Ectodermal cell (in vitro differentiated cells): ENCODE data around the gene OBP2B.
A peak's percentile ranks its signal among the peaks of the same experiment; 100 is the strongest.
"Not testable (repeated sequence)": the region's sequence is repeated elsewhere in the genome, so short reads cannot be mapped to it uniquely, and the experiment has no call there.

Experiments used
- H3K27ac ChIP-seq: 2 replicates; pipeline ENCODE4 v1.7.0; 2013; ENCODE audit warnings: mild to moderate bottlenecking, low read depth, low read length; ENCODE audit not compliant: insufficient read depth, poor library complexity, severe bottlenecking
- H3K27me3 ChIP-seq: 2 replicates; pipeline ENCODE4 v1.7.0; 2013; ENCODE audit warnings: mild to moderate bottlenecking, low read length; ENCODE audit not compliant: insufficient read depth, control insufficient read depth, poor library complexity, severe bottlenecking
- H3K36me3 ChIP-seq: one replicate; pipeline ENCODE4 v1.7.0; 2013; ENCODE audit warnings: low read length; ENCODE audit not compliant: control insufficient read depth, insufficient read depth
- H3K4me1 ChIP-seq: one replicate; pipeline ENCODE4 v1.7.0; 2013; ENCODE audit warnings: low read length; ENCODE audit not compliant: control insufficient read depth, insufficient read depth
- H3K4me3 ChIP-seq: 2 replicates; pipeline ENCODE4 v1.7.0; 2013; ENCODE audit warnings: low read depth, low read length, control low read depth; ENCODE audit not compliant: insufficient read depth
- H3K9me3 ChIP-seq: 2 replicates; pipeline ENCODE4 v1.7.0; 2013; ENCODE audit warnings: mild to moderate bottlenecking, low read length, moderate library complexity; ENCODE audit not compliant: control insufficient read depth
- WGBS, 2 experiments: methylation state at CpG; one replicate each; pipeline ENCODE4 v1.1.7; 2013; ENCODE audit warnings: missing lambda C conversion rate in 2 of 2; 5-methylcytosine and 5-hydroxymethylcytosine counted together

Gene OBP2B

DNA sequence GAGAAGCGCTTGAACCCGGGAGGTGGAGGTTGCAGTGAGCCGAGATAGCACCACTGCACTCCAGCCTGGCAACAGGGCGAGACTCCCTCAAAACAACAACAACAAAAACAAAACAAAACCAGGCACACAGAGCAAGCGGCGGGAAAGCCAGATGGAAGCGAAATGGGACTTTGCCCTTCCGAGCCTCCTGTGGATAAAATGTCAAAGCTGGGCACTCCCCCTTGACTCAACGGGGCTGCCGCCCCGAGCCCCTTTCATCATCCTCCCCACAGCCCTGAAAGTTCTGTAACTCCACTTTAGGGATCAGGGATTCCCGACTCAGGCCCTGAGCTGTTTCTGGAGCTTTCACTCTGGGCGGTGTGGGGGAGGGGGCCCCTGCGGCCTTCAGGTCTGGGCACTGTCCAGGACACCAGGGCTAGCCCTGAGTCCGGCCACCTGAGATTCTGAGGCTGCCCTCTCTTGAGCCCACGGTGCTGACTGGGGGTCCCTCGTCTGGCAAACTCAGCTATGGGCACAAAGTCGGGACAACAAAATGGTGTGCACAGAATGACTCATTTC is 30.6 kb upstream of the OBP2B start:
- H3K36me3 ChIP-seq: no peaks in the 10 kb centered on the region
- H3K4me3 ChIP-seq: no peak overlapping the region
- no peak overlapping the region for H3K27ac ChIP-seq
- 86 to 87% methylated on average over 18 of the region's 18 CpGs for WGBS, 2 experiments
- no peaks in the 10 kb centered on the region for H3K9me3 ChIP-seq
- H3K27me3 ChIP-seq: peaks cover 21% of the 10 kb centered on the region
- H3K4me1 ChIP-seq: peaks cover 4% of the 10 kb centered on the region

GRCh38 chr9:133238851-133239532 is 29.9 kb upstream of the OBP2B start:
- Histone ChIP-seq H3K9me3 (no peaks in the 10 kb centered on the region), H3K4me1 (peaks cover 4% of the 10 kb centered on the region), H3K4me3 (peak overlapping the region; percentile 32), H3K27ac (peak overlapping the region; percentile 16), H3K27me3 (peaks cover 21% of the 10 kb centered on the region), H3K36me3 (no peaks in the 10 kb centered on the region)
- WGBS, 2 experiments: 13 to 14% methylated on average over 26 of the region's 26 CpGs

DNA sequence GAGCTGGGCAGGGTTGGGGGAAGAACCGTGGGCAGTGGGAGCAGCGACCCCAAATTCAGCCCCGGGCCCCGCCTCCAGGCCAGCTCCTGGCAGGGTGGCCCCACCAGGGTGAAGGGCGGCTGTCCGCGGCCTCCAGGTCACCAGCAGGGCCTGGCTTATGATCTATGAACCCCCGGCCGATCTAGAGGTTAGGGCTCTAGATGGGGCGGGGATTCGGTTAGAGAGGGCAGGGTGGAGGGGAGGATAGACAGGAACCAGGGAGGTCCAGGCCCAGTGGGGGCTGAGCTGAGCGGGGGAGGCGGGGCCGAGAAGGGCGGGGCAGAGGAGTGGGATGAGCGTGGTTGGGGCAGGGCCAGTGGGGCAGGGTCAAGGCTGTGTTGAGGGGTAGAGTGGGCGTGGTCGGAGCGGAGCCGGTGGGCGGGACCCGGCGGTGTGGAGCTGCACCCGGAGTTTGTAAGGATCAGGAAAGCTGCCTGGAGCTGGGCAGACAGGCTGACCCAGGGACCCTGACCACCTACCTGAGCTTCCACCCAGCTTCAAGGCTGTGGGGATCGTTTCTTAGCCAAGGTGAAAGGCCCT is 29.3 kb upstream of the OBP2B start:
- H3K4me1 ChIP-seq: peaks cover 4% of the 10 kb centered on the region
- H3K9me3 ChIP-seq: no peaks in the 10 kb centered on the region
- H3K4me3 ChIP-seq: peak overlapping the region; percentile 32
- H3K36me3 ChIP-seq: no peaks in the 10 kb centered on the region
- no peak overlapping the region for H3K27ac ChIP-seq
- WGBS, 2 experiments: 9 to 10% methylated on average over 25 of the region's 25 CpGs
- peaks cover 17% of the 10 kb centered on the region for H3K27me3 ChIP-seq

- 83% methylated on average over 16 to 17 of the region's 17 CpGs for WGBS, 2 experiments
- Histone ChIP-seq H3K27ac (no peak overlapping the region), H3K4me3 (no peak overlapping the region), H3K9me3 (no peaks in the 10 kb centered on the region), H3K36me3 (no peaks in the 10 kb centered on the region), H3K4me1 (peaks cover 4% of the 10 kb centered on the region), H3K27me3 (peaks cover 17% of the 10 kb centered on the region)
These were observed 28.1 kb upstream of the OBP2B start for GRCh38 chr9:133237035-133237731.

DNA sequence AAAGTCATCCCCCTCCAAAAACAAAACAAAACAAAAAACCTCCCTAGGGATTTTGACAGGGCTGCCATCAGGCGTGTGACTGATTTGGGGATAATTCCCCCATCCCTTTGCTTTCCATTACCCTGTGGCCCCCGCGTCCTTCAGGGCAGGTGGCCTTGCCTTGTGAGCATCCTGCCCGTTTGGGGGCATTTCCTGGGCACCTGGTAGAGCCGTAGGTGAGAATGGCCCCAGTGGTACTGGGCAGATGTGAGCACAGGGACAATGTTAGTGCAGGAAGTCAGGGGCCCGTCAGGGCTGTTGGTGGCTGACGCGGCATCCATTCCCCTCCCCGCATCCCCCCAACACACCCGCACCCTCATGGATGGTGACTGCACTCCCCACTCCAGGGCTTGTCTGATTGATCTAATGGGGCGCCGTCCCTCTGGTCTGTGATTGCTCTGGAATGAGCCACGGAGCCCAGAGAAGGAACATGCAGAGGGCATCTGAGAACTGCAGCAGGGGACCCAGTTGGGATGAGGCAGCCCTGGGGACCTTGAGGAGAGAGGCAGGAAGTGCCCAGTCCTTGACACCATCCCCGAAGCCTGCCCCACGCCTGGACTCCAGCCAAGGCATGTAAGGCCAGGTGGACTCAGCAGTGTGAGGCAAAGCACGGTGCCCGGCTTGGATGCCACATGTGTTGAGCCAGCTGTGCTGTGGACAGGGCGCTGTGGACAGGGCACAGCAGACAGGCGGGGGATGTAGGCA is 27.4 kb upstream of the OBP2B start:
- not testable (repeated sequence) for H3K4me3 ChIP-seq, H3K36me3 ChIP-seq, H3K4me1 ChIP-seq, H3K9me3 ChIP-seq, H3K27ac ChIP-seq
- 82 to 84% methylated on average over 19 of the region's 19 CpGs for WGBS, 2 experiments
- peaks cover 17% of the 10 kb centered on the region for H3K27me3 ChIP-seq

DNA sequence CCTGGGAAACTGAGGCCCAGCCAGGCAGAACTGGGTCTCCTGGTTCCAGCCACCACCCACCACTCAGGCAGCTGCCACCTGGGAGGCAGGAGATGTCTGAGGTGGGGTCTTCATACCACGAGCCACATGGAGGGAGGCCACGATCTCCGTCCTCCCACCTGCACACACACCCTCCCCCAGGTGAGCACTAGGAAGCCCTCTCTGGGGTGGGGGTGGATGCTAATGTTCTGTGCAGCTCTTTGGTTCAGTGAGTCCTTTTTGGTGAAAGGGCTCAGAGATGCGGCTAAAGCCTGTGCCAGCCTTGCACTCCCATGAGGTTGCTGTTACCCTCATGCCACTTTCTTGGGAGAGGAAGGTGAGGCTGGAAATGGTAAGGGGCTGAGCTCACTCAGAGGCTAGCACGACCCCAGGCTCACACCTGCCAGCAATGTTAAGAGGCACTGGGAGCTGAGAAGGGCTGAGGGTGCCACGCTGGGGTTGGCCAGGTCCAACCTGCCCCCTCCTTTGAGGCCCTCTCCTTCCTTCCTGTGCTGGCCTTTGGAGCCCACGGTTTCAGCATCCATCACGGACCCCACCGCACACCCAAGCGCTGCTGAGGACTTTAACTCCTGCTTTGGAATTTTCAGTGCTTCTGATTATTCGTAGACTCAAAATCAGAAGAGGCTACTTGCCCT is 26.6 kb upstream of the OBP2B start:
- WGBS, 2 experiments: 79 to 80% methylated on average over 4 of the region's 11 CpGs

DNA sequence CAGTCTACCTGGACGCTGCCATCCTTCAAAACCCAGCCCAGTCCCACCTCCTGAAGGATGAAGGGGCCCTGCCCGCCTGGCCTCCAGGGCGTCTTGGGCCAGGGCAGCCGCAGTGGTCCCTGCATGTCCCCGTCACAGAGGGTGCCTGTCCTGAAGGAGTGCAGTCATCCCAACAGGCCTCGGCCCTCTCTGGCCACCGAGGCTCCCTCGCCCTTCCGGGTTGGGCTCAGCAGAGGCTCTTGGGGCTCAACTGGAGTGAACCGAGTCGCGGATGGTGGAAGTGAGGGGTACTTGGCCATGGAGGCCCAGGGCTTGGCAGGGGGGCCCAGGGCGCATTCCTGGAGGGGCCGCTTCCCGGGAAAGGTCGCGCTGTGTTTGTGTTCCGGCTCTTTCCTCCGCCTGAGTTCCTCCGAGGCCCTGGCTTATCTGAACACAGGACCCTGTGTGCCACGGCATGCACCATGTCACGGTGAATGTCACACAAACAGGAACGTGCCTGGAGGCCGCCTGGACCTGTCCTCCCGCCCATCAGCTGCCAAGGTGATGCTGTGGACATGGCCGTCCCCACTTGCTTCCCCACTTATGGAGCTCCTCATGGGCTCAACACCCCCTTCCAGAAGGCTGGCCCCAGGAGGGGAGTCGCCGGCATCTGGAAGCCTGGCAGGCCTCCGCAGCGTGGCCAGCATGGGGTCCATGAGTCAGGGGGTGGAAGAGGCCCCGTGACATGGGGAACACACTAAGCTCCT is 25.7 kb upstream of the OBP2B start:
- peaks cover 4% of the 10 kb centered on the region for H3K4me1 ChIP-seq
- no peak overlapping the region for H3K4me3 ChIP-seq
- WGBS, 2 experiments: 89 to 90% methylated on average over 31 of the region's 31 CpGs
- no peak overlapping the region for H3K27ac ChIP-seq
- no peaks in the 10 kb centered on the region for H3K36me3 ChIP-seq
- H3K9me3 ChIP-seq: no peaks in the 10 kb centered on the region
- H3K27me3 ChIP-seq: peaks cover 17% of the 10 kb centered on the region

More for the DNA sequence above, 26.6 kb upstream of the OBP2B start:
- Histone ChIP-seq H3K9me3 (no peaks in the 10 kb centered on the region), H3K36me3 (no peaks in the 10 kb centered on the region), H3K27me3 (peaks cover 17% of the 10 kb centered on the region), H3K27ac (no peak overlapping the region), H3K4me1 (peaks cover 4% of the 10 kb centered on the region), H3K4me3 (no peak overlapping the region)

GRCh38 chr9:133233681-133234432 is 24.8 kb upstream of the OBP2B start:
- Histone ChIP-seq H3K4me3 (no peak overlapping the region), H3K27ac (no peak overlapping the region), H3K9me3 (no peaks in the 10 kb centered on the region), H3K4me1 (peaks cover 1% of the 10 kb centered on the region), H3K27me3 (peaks cover 15% of the 10 kb centered on the region), H3K36me3 (no peaks in the 10 kb centered on the region)
- 90% methylated on average over 32 of the region's 32 CpGs for WGBS, 2 experiments
